Epithelial cell of esophagus (primary cell): ENCODE results near the gene MCAT.

ENCODE experiments used
- DNase-seq: peaks from one replicate; pipeline ENCODE4 v3.0.0; 2010; ENCODE audit warnings: low read depth
- H3K4me3 ChIP-seq: 2 replicates; pipeline ENCODE4 v1.5.1; 2011; ENCODE audit warnings: mild to moderate bottlenecking, low read length, control low read depth
- CTCF ChIP-seq: IDR thresholded peaks from 2 replicates; pipeline ENCODE4 v1.5.1; 2011; ENCODE audit warnings: low read depth, mild to moderate bottlenecking, low read length, control low read depth, inconsistent platforms; ENCODE audit not compliant: insufficient read depth; ENCODE audit errors: missing control alignments

MCAT gene

GRCh38 chr22:43172191-43172590 lies 29.0 kb upstream of the MCAT start:
- no peak overlapping the region for H3K4me3 ChIP-seq
- no peak for DNase-seq
- no peak for TF ChIP-seq CTCF

GRCh38 chr22:43171607-43172006 lies 28.4 kb upstream of the MCAT start:
- no peak for DNase-seq
- no peak for TF ChIP-seq CTCF
- H3K4me3 ChIP-seq: no peak overlapping the region

- TF ChIP-seq CTCF: no peak
- H3K4me3 ChIP-seq: no peak overlapping the region
- no peak for DNase-seq
These were observed 27.9 kb upstream of the MCAT start for GRCh38 chr22:43171019-43171491.

DNA sequence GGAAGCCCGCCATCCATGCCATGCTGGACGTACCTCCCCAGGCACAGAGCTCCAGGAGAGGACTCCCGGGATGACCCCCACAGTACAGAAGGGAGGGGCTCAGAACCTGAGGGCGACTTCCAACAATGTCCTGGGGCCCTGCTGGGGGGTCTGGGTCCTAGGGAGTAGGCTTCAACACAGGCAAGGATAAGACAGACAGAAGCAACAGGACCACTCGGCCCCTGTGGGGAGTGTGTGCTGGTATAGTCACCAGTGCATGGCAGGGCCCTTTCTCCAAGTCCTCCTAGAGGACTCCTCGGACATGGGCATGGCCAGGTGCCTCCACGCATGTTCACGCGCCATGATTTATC lies 26.9 kb upstream of the MCAT start:
- DNase-seq: no peak
- H3K4me3 ChIP-seq: no peak overlapping the region
- TF ChIP-seq CTCF: no peak

DNA sequence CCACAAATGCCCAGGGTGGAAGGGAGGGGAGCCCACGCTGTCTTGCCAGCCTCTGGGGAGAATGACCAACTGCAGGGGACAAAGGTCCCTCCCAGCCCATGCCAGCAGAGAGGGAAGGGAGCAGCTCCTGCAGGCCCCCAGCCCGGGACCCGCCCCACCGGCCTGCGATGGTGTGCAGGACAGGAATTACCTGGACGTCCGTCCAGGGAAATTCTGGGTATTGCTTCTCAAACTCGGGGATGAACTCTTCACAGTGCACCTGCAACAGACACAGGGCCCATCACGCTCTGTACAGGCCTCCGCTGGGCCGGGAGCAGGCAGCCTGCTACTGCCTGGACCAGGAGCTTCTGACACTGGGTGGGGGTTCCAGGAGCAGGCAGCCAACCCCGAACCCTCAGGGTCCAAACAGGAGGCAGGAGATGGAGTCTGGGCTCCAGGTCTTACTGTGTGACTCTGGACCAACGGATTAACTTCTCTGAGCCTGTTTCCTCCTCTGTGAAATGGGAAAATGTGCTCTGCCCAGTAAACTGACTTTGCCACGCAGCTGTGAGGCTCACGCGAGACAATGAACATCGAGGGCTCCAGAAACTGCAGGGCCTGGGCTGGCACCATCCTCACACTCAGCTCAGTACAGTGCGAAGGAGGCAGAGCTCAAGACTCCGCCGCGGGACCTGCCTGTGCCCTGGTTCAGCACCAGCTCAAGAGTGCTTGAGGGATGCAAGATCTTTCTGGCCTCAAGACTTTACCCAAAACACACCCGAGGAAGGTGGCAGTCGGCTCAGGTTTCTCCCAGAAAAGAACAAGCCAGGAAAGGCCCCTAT lies 26.3 kb upstream of the MCAT start:
- no peak for DNase-seq
- H3K4me3 ChIP-seq: no peak overlapping the region
- no peak for TF ChIP-seq CTCF

GRCh38 chr22:43168471-43169309 lies 25.5 kb upstream of the MCAT start:
- H3K4me3 ChIP-seq: no peak overlapping the region
- DNase-seq: no peak
- no peak for TF ChIP-seq CTCF
